Heart left ventricle (tissue), 16 donors: Measurements from ENCODE around the gene XRCC3. TPM values are rescaled to one million over a fixed set of nuclear protein-coding genes. Genes with fewer than 3 reads are reported as not detected.

Experiments
- ATAC-seq, 4 donors: fragments of 200-7000 bp; cut with Tn5 transposase; one replicate each; pipeline ENCODE4 v1.9.1; 2020 to 2022; ENCODE audit warnings: moderate library complexity in 4 of 4, mild to moderate bottlenecking in 3 of 4, moderate number of reproducible peaks in 1 of 4
- DNase-seq, 5 donors: peaks; one replicate each; pipeline ENCODE4 v3.0.0-alpha.2; 2020
- H3K27ac ChIP-seq, 12 donors: fragments of 200-600 bp; sonication (generic) in 4 of 12; one replicate each; pipeline versions ENCODE4 v1.5.0 to v1.8.0; 2016 to 2022; ENCODE audit warnings: mild to moderate bottlenecking in 2 of 12
- H3K27me3 ChIP-seq, 9 donors: fragments of 200-600 bp; sonication (generic) in 2 of 9; one replicate each; pipeline versions ENCODE4 v1.5.1 to v1.8.0; 2016 to 2022; ENCODE audit warnings: mild to moderate bottlenecking in 3 of 9
- H3K36me3 ChIP-seq, 9 donors: fragments of 200-600 bp; sonication (generic) in 2 of 9; one replicate each; pipeline versions ENCODE4 v1.5.0 to v1.8.0; 2018 to 2022; ENCODE audit warnings: mild to moderate bottlenecking in 2 of 9
- H3K4me1 ChIP-seq, 12 donors: fragments of 200-600 bp; sonication (generic) in 4 of 12; one replicate each; pipeline versions ENCODE4 v1.5.0 to v1.8.0; 2016 to 2022; ENCODE audit warnings: mild to moderate bottlenecking in 3 of 12
- H3K4me3 ChIP-seq, 12 donors: fragments of 200-600 bp; sonication (generic) in 4 of 12; one replicate each; pipeline versions ENCODE4 v1.5.0 to v1.8.0; 2017 to 2022; ENCODE audit warnings: mild to moderate bottlenecking in 9 of 12, moderate library complexity in 4 of 12
- H3K9me3 ChIP-seq, 12 donors: fragments of 200-600 bp; sonication (generic) in 4 of 12; one replicate each; pipeline versions ENCODE4 v1.5.0 to v1.8.0; 2016 to 2022; ENCODE audit warnings: mild to moderate bottlenecking in 1 of 12
- CTCF ChIP-seq, 12 donors: fragments of 200-600 bp; sonication (generic) in 4 of 12; IDR thresholded peaks; one replicate each; pipeline versions ENCODE4 v1.5.0 to v1.8.0; 2018 to 2022; ENCODE audit warnings: antibody characterized with exemption in 12 of 12, mild to moderate bottlenecking in 5 of 12
- POLR2A ChIP-seq, 2 donors: fragments of 450-650 bp; IDR thresholded peaks; one replicate each; pipeline ENCODE4 v1.6.1; 2017; ENCODE audit warnings: antibody characterized with exemption in 2 of 2, mild to moderate bottlenecking in 2 of 2, moderate library complexity in 2 of 2
- WGBS, 4 donors: extraction: QIAGEN DNeasy Blood & Tissue Kit in 2 of 4; methylation state at CpG; one replicate each; pipeline versions ENCODE4 v1.1.5 to v1.1.7; 2013 to 2018; 5-methylcytosine and 5-hydroxymethylcytosine counted together
- intact Hi-C, 10 donors: fragments of 100-400 bp; cut with DNase I; formaldehyde crosslinking; loops; one replicate each; pipeline versions ENCODE4 v1.11.1 to v1.14.2; 2022
- polyA plus RNA-seq, 2 donors: library from polyadenylated mRNA; stranded (reverse); fragments of 200-250 nt; gene quantifications; one replicate each; pipeline ENCODE4 v1.2.3, GENCODE V29; 2013
- total RNA-seq, 9 donors: library from RNA; depleted of rRNA in 2 of 9; stranded (reverse); fragments of >200 nt in 2 of 9; fragmentation: NEBNext Ultra II Directional in 3 of 9; extraction: Animal tissue kit (Norgen Biotek cat#: 25700) in 3 of 9; gene quantifications; one replicate each; pipeline versions ENCODE4 v1.1.0 to v1.2.4, GENCODE V29; 2016 to 2023
- donor health status: ischemic (EF 13 %, LVEDD 7.1; RV severe dilation, severe dysfunction).
- donor health status: healthy with polysubstance abuse.
- donor health status: DM: no; HTN: yes; CAD: no.
- donor health status: DM: no; HTN: no; CAD: no.
- donor health status: ischemic (EF 25% LVEDD 6.9; RV normal size, moderate dysfunction).
- donor health status: ischemic (EF 25% LVEDD 5.7; RV mildly dilated, moderate dysfunction).
- donor health status: healthy.
- donor health status: DM: yes; HTN: yes; CAD: no.
- donor health status: ischemic (EF 35%, LVEDD 5.7; RV mildly dilated, moderate dysfunction).
- donor health status: nonischemic (EF 11% LVEDD 7.7; RV severe dilation, severe dysfunction).
- donor health status: DM: yes; HTN: yes; CAD: no.
- donor health status: PGD.
- donor health status: ischemic (EF 29% LVEDD 5.4; RV normal size, mild dysfunction).
- donor health status: nonischemic (EF 23%, LVEDD 6.1; RV moderate dilation, normal function).

Gene XRCC3
- total and polyA plus RNA-seq, 11 donors, result 1.9 to 8.7 (median 3.0) TPM

DNA sequence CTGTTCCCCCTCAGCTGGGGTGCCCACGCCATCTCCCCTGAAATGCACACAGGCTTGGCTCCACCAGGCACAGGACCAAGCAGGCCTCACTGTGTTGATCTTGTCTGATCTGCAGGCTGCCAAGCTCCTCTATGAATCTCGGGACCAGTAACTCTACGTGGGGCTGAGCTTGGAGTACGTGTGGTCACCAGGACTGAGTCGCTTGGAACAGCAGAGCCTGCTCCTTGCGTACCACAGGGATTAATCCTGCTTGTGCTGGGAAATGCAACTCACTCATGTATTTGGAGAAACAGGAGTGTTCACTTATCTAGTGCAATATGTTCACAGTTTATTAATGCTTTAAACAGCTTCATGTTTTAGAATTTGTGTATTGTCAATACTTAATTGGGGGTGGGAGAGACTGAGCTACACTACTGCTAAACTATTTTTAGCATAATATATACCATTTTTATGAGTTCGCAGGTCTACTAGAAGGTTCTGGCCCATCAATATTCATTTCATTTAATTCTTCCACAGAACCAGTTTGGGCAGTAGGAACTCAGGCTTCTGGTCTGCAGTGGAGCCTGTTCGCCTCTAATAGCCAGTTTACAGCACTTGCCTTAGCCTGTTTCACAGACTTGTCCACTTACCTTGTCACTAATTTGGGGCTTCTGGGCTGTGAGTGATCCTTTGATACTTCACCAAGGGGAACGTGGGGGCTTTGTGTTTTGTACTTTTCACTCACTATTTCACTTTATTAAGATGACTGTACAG, 17.8 kb upstream of the XRCC3 start:
- ATAC-seq (peak in 1 of 4 donors; percentile 0), DNase-seq (no peak)
- H3K4me3 ChIP-seq, result no peak overlapping the region
- H3K27me3 ChIP-seq, result no peaks in the 10 kb centered on the region
- H3K27ac ChIP-seq, result peak overlapping the region in 1 of 12 donors; percentile 1
- 70 to 80% (median 77%) methylated on average over 8 to 9 of the region's 9 CpGs for WGBS, 4 donors
- TF ChIP-seq CTCF (IDR thresholded peaks at IDR 0.05) (no peak), POLR2A (IDR thresholded peaks at IDR 0.05) (no peak)
- no peaks in the 10 kb centered on the region for H3K9me3 ChIP-seq
- peaks cover 0 to 91% (median 79%) of the 10 kb centered on the region in 9 donors for H3K36me3 ChIP-seq
- H3K4me1 ChIP-seq, result peaks cover 0 to 46% (median 20%) of the 10 kb centered on the region in 12 donors
- intact Hi-C loops, result loop anchor here in 1 of 10 donors (10.0 kb wide), 2 partner anchors 158 to 252 kb away; no protein-coding TSS in a partner anchor

GRCh38 chr14:103731916-103732867, 16.9 kb upstream of the XRCC3 start:
- peak in 1 of 5 donors; percentile 60 for DNase-seq
- TF ChIP-seq POLR2A (IDR thresholded peaks at IDR 0.05) (no peak), CTCF (IDR thresholded peaks at IDR 0.05) (no peak)
- peak; percentile 0 to 11 (median 4) for ATAC-seq
- intact Hi-C loops, result loop anchor here in 1 of 10 donors (10.0 kb wide), 2 partner anchors 157 to 253 kb away; no protein-coding TSS in a partner anchor
- Histone ChIP-seq H3K27me3 (no peaks in the 10 kb centered on the region), H3K4me1 (peaks cover 0 to 46% (median 20%) of the 10 kb centered on the region in 12 donors), H3K36me3 (peaks cover 0 to 86% (median 78%) of the 10 kb centered on the region in 9 donors), H3K4me3 (no peak overlapping the region), H3K27ac (peak overlapping the region in 1 of 12 donors; percentile 1), H3K9me3 (no peaks in the 10 kb centered on the region)
- WGBS, 4 donors, result 87 to 92% (median 89%) methylated on average over 14 to 24 of the region's 24 CpGs

- Histone ChIP-seq H3K27me3 (no peaks in the 10 kb centered on the region), H3K4me3 (no peak overlapping the region), H3K9me3 (no peaks in the 10 kb centered on the region), H3K36me3 (peaks cover 0 to 79% (median 71%) of the 10 kb centered on the region in 9 donors), H3K4me1 (peaks cover 0 to 40% (median 17%) of the 10 kb centered on the region in 12 donors), H3K27ac (no peak overlapping the region)
- DNase-seq, result peak in 2 of 5 donors; percentile 22 to 26
- TF ChIP-seq CTCF (IDR thresholded peaks at IDR 0.05) (no peak), POLR2A (IDR thresholded peaks at IDR 0.05) (no peak)
- intact Hi-C loops, result loop anchor here in 1 of 10 donors (10.0 kb wide), 2 partner anchors 157 to 253 kb away; no protein-coding TSS in a partner anchor
- 77 to 91% (median 89%) methylated on average over 11 to 15 of the region's 15 CpGs for WGBS, 4 donors
- ATAC-seq, result no peak
These were observed 16.2 kb upstream of the XRCC3 start for GRCh38 chr14:103731481-103731880.
